Measurements from ENCODE around the gene FAM171A1. TPM values are rescaled to one million over a fixed set of nuclear protein-coding genes. Genes with fewer than 3 reads are reported as not detected.

The FAM171A1 gene
- 10 to 100 TPM; 17.8 to 34.1 (median 21.9) TPM for total RNA-seq
- 10 to 100 TPM; 12.4 to 21.1 TPM for polyA plus RNA-seq

DNA sequence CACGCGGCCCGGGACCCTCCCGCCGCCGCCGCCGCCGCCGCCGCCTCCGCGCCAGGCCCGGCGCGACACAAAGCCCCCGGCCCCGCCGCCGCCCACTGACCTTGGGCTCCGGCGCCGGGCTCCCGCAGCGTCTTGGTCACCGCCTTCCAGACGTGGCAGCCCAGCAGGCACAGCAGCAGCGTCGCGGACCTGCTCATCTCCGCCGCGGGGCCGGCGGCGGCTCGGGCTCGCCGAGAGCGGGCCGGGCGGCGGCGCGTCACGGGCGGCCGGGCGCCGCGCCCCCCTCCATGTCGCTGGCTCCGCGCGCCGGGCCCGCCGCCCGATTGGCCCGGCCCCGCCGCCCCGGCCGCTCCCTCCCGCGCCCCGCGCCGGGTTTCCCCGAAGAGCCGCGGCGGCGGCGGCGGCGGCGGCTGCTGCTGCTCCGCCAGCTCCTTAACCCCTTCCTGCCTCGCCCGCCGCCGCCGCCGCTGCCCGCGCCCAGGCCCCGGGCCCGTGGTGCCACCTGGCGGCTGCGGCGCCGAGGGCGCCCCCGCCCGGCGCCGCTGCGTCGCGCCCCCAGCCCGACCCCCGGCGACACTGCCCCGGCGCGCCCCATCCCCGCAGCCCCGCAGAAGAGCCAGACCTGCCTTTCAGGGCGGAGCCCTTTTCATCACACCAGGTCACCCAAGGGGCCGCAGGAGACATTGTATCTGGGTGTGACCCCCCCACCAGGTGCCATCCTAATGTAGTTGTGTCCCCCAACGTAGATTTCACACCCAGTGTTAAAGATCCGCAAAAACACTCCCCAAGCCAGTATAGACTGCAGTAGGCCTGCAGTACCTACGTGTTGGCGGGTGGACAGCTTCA lies at the start of gene FAM171A1:
FAM171A1 (minus strand) TSS at position 434 of the 846 bp plus-strand sequence; CDS start at position 197, 237 bp downstream.
- DNase-seq (peak; percentile 63 to 89 (median 74)), ATAC-seq (peak; percentile 79 to 89 (median 88)), FAIRE-seq (no peak)
- WGBS, 2 donors: 1 to 4% methylated on average over 45 to 115 of the region's 115 CpGs
- no peak for TF ChIP-seq CTCF (IDR thresholded peaks at IDR 0.05)
- intact Hi-C loops (cut with DNase I): loop anchor here in 2 of 3 donors (5.0 to 10.0 kb wide), 3 partner anchors 114 to 156 kb away; no protein-coding TSS in a partner anchor
- no peaks in the 10 kb centered on the region for H3K27me3 ChIP-seq
- no peaks in the 10 kb centered on the region for H3K9me3 ChIP-seq
- peak within 1 kb of the TSS; percentile 47 to 63 (median 58) for H3K4me3 ChIP-seq
- H3K4me1 ChIP-seq: no peaks in the 10 kb centered on the region
- no peaks in the 10 kb centered on the region for H3K36me3 ChIP-seq
- peak within 1 kb of the TSS in 3 of 4 donors; percentile 44 to 66 (median 65) for H3K27ac ChIP-seq

DNA sequence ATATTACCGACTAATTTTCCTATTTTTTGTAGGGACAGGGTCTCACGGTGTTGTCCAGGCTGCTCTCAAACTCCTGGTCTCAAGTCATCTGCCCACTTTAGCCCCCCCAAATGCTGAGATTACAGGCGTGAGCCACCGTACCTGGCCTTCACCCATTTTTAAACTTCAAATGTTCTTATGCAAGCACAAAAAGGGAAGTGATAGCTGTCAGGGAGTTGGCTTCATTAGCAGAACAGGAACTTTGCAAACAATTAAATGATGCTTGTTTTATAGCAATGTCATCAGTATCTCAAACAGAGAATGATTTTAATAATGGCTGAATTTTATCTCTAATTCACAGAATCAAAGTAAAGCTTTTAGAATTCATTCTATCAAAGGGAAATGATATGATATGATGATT lies 49.8 kb upstream of the FAM171A1 start:
- ATAC-seq: no peak
- Histone ChIP-seq H3K27ac (no peak overlapping the region), H3K9me3 (no peaks in the 10 kb centered on the region), H3K4me3 (no peak overlapping the region), H3K36me3 (no peaks in the 10 kb centered on the region), H3K27me3 (no peaks in the 10 kb centered on the region), H3K4me1 (no peaks in the 10 kb centered on the region)
- no peak for FAIRE-seq
- intact Hi-C loops (cut with DNase I): no loop called here
- DNase-seq: no peak
- 62 to 68% methylated on average over 4 of the region's 4 CpGs for WGBS, 2 donors
- no peak for TF ChIP-seq CTCF (IDR thresholded peaks at IDR 0.05)

DNA sequence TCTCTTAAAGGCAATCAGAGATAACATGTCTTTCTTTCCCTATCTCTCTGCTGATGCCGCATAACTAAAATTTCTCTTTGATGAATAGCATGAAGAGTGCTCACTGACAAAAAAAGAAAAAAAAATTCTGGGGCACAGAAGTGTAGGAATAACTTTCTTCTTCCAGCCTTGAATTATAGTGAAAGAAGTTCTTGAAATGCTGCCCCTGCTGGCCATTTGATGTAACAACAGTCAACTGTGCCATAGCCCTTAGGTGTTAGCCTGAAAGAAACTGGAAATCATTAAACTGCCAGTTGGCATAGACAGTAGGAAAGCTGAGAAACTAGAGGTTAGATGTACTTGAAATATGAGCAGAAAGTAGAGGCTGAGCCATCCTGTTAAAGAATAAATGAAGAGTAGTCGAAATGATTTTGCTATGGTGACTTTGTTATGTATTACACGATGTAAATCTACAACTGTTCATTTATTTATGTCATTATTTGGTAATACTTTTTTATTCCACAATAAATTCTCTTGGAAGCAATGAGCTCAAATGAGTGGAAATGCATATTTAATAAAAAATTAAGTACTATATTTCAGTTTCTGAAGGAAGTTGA lies 48.3 kb upstream of the FAM171A1 start:
- FAIRE-seq (peak; percentile 75), DNase-seq (peak in 3 of 6 donors; percentile 17 to 51 (median 39)), ATAC-seq (peak; percentile 63 to 93 (median 74))
- H3K36me3 ChIP-seq: no peaks in the 10 kb centered on the region
- 28 to 33% methylated on average over 3 of the region's 3 CpGs for WGBS, 2 donors
- peak; percentile 78 to 95 (median 86) for TF ChIP-seq CTCF (IDR thresholded peaks at IDR 0.05)
- no peaks in the 10 kb centered on the region for H3K9me3 ChIP-seq
- H3K4me3 ChIP-seq: no peak overlapping the region
- no peak overlapping the region for H3K27ac ChIP-seq
- H3K4me1 ChIP-seq: no peaks in the 10 kb centered on the region
- intact Hi-C loops (cut with DNase I): no loop called here
- no peaks in the 10 kb centered on the region for H3K27me3 ChIP-seq

GRCh38 chr10:15416034-15416433 lies 44.9 kb upstream of the FAM171A1 start:
- no peaks in the 10 kb centered on the region for H3K27me3 ChIP-seq
- DNase-seq (no peak), FAIRE-seq (no peak), ATAC-seq (no peak)
- H3K36me3 ChIP-seq: no peaks in the 10 kb centered on the region
- intact Hi-C loops (cut with DNase I): no loop called here
- no peaks in the 10 kb centered on the region for H3K9me3 ChIP-seq
- no peak overlapping the region for H3K4me3 ChIP-seq
- WGBS, 2 donors: 67 to 69% methylated on average over 1 of the region's 1 CpG
- TF ChIP-seq CTCF (IDR thresholded peaks at IDR 0.05): no peak
- no peaks in the 10 kb centered on the region for H3K4me1 ChIP-seq
- no peak overlapping the region for H3K27ac ChIP-seq

Data from pancreas (tissue), 10 donors.